MM.1S (cell line): Measurements from ENCODE around the gene FARS2.

ENCODE experiments used
- DNase-seq: peaks from one replicate; pipeline ENCODE4 v3.0.0-alpha.2; 2015
- H2AFZ ChIP-seq: fragments of 300-600 bp; sonication (generic); 2 replicates; pipeline ENCODE4 v1.6.0; 2016; ENCODE audit warnings: antibody characterized with exemption, low read length
- H3F3A ChIP-seq: fragments of 300-600 bp; sonication (generic); 2 replicates; pipeline ENCODE4 v1.6.1; 2016; ENCODE audit warnings: mild to moderate bottlenecking, antibody characterized with exemption, low read length, moderate library complexity, mixed read lengths; ENCODE audit not compliant: insufficient read depth
- H3K27ac ChIP-seq: fragments of 300-600 bp; sonication (generic); 2 replicates; pipeline ENCODE4 v1.5.1; 2016; ENCODE audit warnings: mild to moderate bottlenecking, low read length
- H3K27me3 ChIP-seq: fragments of 300-600 bp; sonication (generic); replicated peaks from 2 replicates; pipeline ENCODE4 v1.6.0; 2016; ENCODE audit warnings: low read length; ENCODE audit not compliant: insufficient read depth
- H3K36me3 ChIP-seq: fragments of 300-600 bp; sonication (generic); replicated peaks from 2 replicates; pipeline ENCODE4 v1.6.1; 2016; ENCODE audit warnings: mild to moderate bottlenecking, low read length, mixed read lengths; ENCODE audit not compliant: insufficient read depth
- H3K4me1 ChIP-seq: fragments of 300-600 bp; sonication (generic); 2 replicates; pipeline ENCODE4 v1.6.1; 2016; ENCODE audit warnings: low read length, mixed read lengths
- H3K4me2 ChIP-seq: fragments of 300-600 bp; sonication (generic); 2 replicates; pipeline ENCODE4 v1.6.0; 2016; ENCODE audit warnings: low read depth, low read length
- H3K4me3 ChIP-seq: fragments of 300-600 bp; sonication (generic); 2 replicates; pipeline ENCODE4 v1.5.1; 2016; ENCODE audit warnings: low read length, mixed read lengths
- H3K79me2 ChIP-seq: fragments of 300-600 bp; sonication (generic); 2 replicates; pipeline ENCODE4 v1.6.1; 2016; ENCODE audit warnings: mixed run types, low read length, mixed read lengths
- H3K9ac ChIP-seq: fragments of 300-600 bp; sonication (generic); 2 replicates; pipeline ENCODE4 v1.6.1; 2016; ENCODE audit warnings: low read length, mixed read lengths
- H3K9me2 ChIP-seq: fragments of 300-600 bp; sonication (generic); replicated peaks from 2 replicates; pipeline ENCODE4 v1.6.1; 2016; ENCODE audit warnings: mild to moderate bottlenecking, low read length, mixed read lengths; ENCODE audit not compliant: insufficient read depth
- H3K9me3 ChIP-seq: fragments of 300-600 bp; sonication (generic); replicated peaks from 2 replicates; pipeline ENCODE4 v1.6.1; 2016; ENCODE audit warnings: mild to moderate bottlenecking, low read length, mixed read lengths; ENCODE audit not compliant: insufficient read depth
- H4K20me1 ChIP-seq: fragments of 300-600 bp; sonication (generic); 2 replicates; pipeline ENCODE4 v1.6.1; 2016; ENCODE audit warnings: mild to moderate bottlenecking, low read length, moderate library complexity, mixed read lengths; ENCODE audit not compliant: insufficient read depth
- CTCF ChIP-seq: fragments of 300-600 bp; sonication (generic); IDR thresholded peaks from 2 replicates; pipeline ENCODE4 v1.5.1; 2016; ENCODE audit warnings: antibody characterized with exemption, low read length, mixed read lengths
- EZH2 ChIP-seq: fragments of 300-600 bp; sonication (generic); optimal IDR thresholded peaks from 2 replicates; pipeline ENCODE3; 2017; ENCODE audit warnings: low read depth, mild to moderate bottlenecking, antibody characterized with exemption, low read length, mixed read lengths
- EZH2phosphoT487 ChIP-seq: fragments of 300-600 bp; sonication (generic); IDR thresholded peaks from 2 replicates; pipeline ENCODE4 v1.6.1; 2018; ENCODE audit warnings: antibody characterized with exemption, low read length

FARS2 gene

DNA sequence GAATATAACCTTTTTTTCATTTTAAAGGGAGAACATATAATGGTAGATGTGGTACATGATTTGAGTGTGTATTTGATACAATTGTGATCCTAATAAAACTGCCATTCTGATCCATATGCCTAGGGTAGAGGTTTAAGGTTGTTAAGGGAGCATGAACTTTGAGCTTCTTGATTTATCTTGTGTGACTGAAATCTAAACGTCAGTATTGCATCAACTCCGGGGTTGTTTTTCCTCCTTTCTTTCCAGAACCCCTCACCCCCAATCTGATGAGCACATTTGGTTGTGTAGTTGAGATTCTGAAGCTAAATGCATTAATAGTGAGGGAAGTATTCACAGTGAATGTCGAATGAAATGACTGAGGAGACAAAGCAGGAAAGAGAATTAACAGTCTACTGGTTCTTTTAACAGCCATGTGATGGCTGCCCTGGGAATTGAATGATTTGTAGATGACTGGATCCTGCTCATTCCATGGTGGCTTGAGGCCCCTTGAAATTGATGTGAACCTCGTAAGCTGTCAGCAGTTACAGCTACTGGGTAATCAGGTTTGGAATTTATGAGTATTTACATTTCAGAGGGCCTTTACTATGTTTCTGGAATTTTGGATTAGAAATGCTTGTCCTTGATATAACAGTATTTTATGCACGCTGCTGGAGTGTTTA lies 44.8 kb downstream of the FARS2 start:
- Histone ChIP-seq H4K20me1 (no peaks in the 10 kb centered on the region), H3K9me2 (no peaks in the 10 kb centered on the region), H3K9ac (no peak overlapping the region), H3F3A (peaks cover 6% of the 10 kb centered on the region; the same call in 1 of the 2 replicates), H3K9me3 (no peaks in the 10 kb centered on the region), H3K79me2 (peaks cover 5% of the 10 kb centered on the region), H3K4me3 (no peak overlapping the region), H3K27ac (no peak overlapping the region), H3K4me2 (no peak overlapping the region), H3K4me1 (peaks cover 11% of the 10 kb centered on the region; the same call in 1 of the 2 replicates), H3K27me3 (no peaks in the 10 kb centered on the region), H3K36me3 (no peaks in the 10 kb centered on the region), H2AFZ (no peak overlapping the region)
- no peak for TF ChIP-seq EZH2phosphoT487
- TF ChIP-seq EZH2 = no peak
- TF ChIP-seq CTCF = no peak
- DNase-seq = no peak

- Histone ChIP-seq H3K36me3 (no peaks in the 10 kb centered on the region), H3K27ac (no peak overlapping the region), H3K9me2 (no peaks in the 10 kb centered on the region), H3K4me1 (peaks cover 8% of the 10 kb centered on the region; the same call in 1 of the 2 replicates), H4K20me1 (no peaks in the 10 kb centered on the region), H3K27me3 (no peaks in the 10 kb centered on the region), H3K79me2 (peaks cover 5% of the 10 kb centered on the region), H3K9ac (no peak overlapping the region), H3K9me3 (no peaks in the 10 kb centered on the region), H3F3A (peaks cover 6% of the 10 kb centered on the region; the same call in 1 of the 2 replicates), H3K4me3 (no peak overlapping the region), H3K4me2 (no peak overlapping the region), H2AFZ (no peak overlapping the region)
- TF ChIP-seq CTCF (no peak), EZH2 (no peak), EZH2phosphoT487 (no peak)
- no peak for DNase-seq
Observed at GRCh38 chr6:5307058-5307457, 45.7 kb downstream of the FARS2 start.

DNA sequence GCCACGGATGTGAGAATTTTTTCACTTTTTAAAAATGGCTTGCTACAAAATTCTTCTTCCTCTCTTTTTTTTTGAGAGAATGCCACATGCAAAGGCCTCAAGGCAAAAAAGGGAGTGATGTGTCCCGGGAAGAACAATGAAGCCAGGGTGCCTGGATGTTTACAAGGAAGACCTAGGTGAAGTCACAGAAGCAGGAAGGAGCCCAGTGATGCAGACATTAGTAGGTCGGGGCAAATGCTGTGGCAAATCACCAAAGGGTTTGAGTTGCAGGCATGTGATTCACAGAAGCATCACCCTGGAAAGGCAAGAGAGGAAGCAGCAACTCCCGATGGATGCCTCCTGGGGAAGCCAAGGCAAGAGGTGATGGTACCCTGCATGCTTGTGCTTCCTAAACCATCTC lies 46.8 kb downstream of the FARS2 start:
- no peak overlapping the region for H3K27ac ChIP-seq

More for the DNA sequence above, 46.8 kb downstream of the FARS2 start:
- Histone ChIP-seq H3K9ac (no peak overlapping the region), H3F3A (0 out of 2 replicates have a peak, but pooled peaks cover under 1% of the 10 kb centered on the region), H3K27me3 (no peaks in the 10 kb centered on the region), H3K36me3 (no peaks in the 10 kb centered on the region), H3K79me2 (peaks cover 5% of the 10 kb centered on the region), H3K4me3 (no peak overlapping the region), H3K4me2 (no peak overlapping the region), H3K9me3 (no peaks in the 10 kb centered on the region), H4K20me1 (no peaks in the 10 kb centered on the region), H2AFZ (no peak overlapping the region), H3K4me1 (no peaks in the 10 kb centered on the region), H3K9me2 (no peaks in the 10 kb centered on the region)
- no peak for DNase-seq
- TF ChIP-seq EZH2 (no peak), EZH2phosphoT487 (no peak), CTCF (no peak)
